ENCODE measurements around the gene ACTR10.

The ACTR10 gene

GRCh38 chr14:58171090-58171489, 28.9 kb upstream of the ACTR10 start:
- Histone ChIP-seq H3K4me2 (peak overlapping the region; percentile 31), H3K79me2 (ENCODE audit: insufficient read depth, low read depth) (no peaks in the 10 kb centered on the region), H3K9ac (peak overlapping the region; percentile 59; the same call in 1 of the 2 replicates), H3K27ac (peak overlapping the region; percentile 72; the same call in 1 of the 2 replicates), H3K4me1 (ENCODE audit: low read depth, poor library complexity, severe bottlenecking) (peaks cover 14% of the 10 kb centered on the region), H3K4me3 (IDR thresholded peaks at IDR 0.05; ENCODE audit: insufficient read depth, low read depth, low read length) (no peak overlapping the region), H3K27me3 (ENCODE audit: insufficient read depth, low read depth) (no peaks in the 10 kb centered on the region), H4K20me1 (ENCODE audit: insufficient read depth) (no peaks in the 10 kb centered on the region), H3K36me3 (ENCODE audit: insufficient read depth) (no peaks in the 10 kb centered on the region), H2AFZ (ENCODE audit: low read depth) (peak overlapping the region; percentile 53)
- no peak for TF ChIP-seq CTCF (conservative IDR thresholded peaks at IDR 0.05; ENCODE audit: low read depth, low read length)

- H4K20me1 ChIP-seq (ENCODE audit: insufficient read depth): no peaks in the 10 kb centered on the region
- H3K4me1 ChIP-seq (ENCODE audit: low read depth, poor library complexity, severe bottlenecking): no peaks in the 10 kb centered on the region
- H3K36me3 ChIP-seq (ENCODE audit: insufficient read depth): no peaks in the 10 kb centered on the region
- H3K27ac ChIP-seq: no peak overlapping the region
- H3K4me3 ChIP-seq (IDR thresholded peaks at IDR 0.05; ENCODE audit: insufficient read depth, low read depth, low read length): no peak overlapping the region
- no peaks in the 10 kb centered on the region for H3K79me2 ChIP-seq (ENCODE audit: insufficient read depth, low read depth)
- no peaks in the 10 kb centered on the region for H3K27me3 ChIP-seq (ENCODE audit: insufficient read depth, low read depth)
- no peak for TF ChIP-seq CTCF (conservative IDR thresholded peaks at IDR 0.05; ENCODE audit: low read depth, low read length)
- H2AFZ ChIP-seq (ENCODE audit: low read depth): no peak overlapping the region
- no peak overlapping the region for H3K9ac ChIP-seq
- no peak overlapping the region for H3K4me2 ChIP-seq
Observed at GRCh38 chr14:58177125-58177524, 22.8 kb upstream of the ACTR10 start.

GRCh38 chr14:58189176-58189575, 10.8 kb upstream of the ACTR10 start:
- H3K9ac ChIP-seq: no peak overlapping the region
- no peaks in the 10 kb centered on the region for H4K20me1 ChIP-seq (ENCODE audit: insufficient read depth)
- no peak overlapping the region for H3K4me3 ChIP-seq (IDR thresholded peaks at IDR 0.05; ENCODE audit: insufficient read depth, low read depth, low read length)
- no peaks in the 10 kb centered on the region for H3K4me1 ChIP-seq (ENCODE audit: low read depth, poor library complexity, severe bottlenecking)
- no peak overlapping the region for H3K27ac ChIP-seq
- H3K4me2 ChIP-seq: no peak overlapping the region
- no peaks in the 10 kb centered on the region for H3K36me3 ChIP-seq (ENCODE audit: insufficient read depth)
- no peaks in the 10 kb centered on the region for H3K79me2 ChIP-seq (ENCODE audit: insufficient read depth, low read depth)
- TF ChIP-seq CTCF (conservative IDR thresholded peaks at IDR 0.05; ENCODE audit: low read depth, low read length): no peak
- no peaks in the 10 kb centered on the region for H3K27me3 ChIP-seq (ENCODE audit: insufficient read depth, low read depth)
- H2AFZ ChIP-seq (ENCODE audit: low read depth): no peak overlapping the region

- H3K4me2 ChIP-seq: no peak overlapping the region
- TF ChIP-seq CTCF (conservative IDR thresholded peaks at IDR 0.05; ENCODE audit: low read depth, low read length): no peak
- H3K79me2 ChIP-seq (ENCODE audit: insufficient read depth, low read depth): no peaks in the 10 kb centered on the region
- no peaks in the 10 kb centered on the region for H4K20me1 ChIP-seq (ENCODE audit: insufficient read depth)
- H3K27me3 ChIP-seq (ENCODE audit: insufficient read depth, low read depth): no peaks in the 10 kb centered on the region
- no peak overlapping the region for H3K9ac ChIP-seq
- no peak overlapping the region for H3K27ac ChIP-seq
- H2AFZ ChIP-seq (ENCODE audit: low read depth): no peak overlapping the region
- no peak overlapping the region for H3K4me3 ChIP-seq (IDR thresholded peaks at IDR 0.05; ENCODE audit: insufficient read depth, low read depth, low read length)
- no peaks in the 10 kb centered on the region for H3K36me3 ChIP-seq (ENCODE audit: insufficient read depth)
- no peaks in the 10 kb centered on the region for H3K4me1 ChIP-seq (ENCODE audit: low read depth, poor library complexity, severe bottlenecking)
Observed at GRCh38 chr14:58191763-58192601, 8.0 kb upstream of the ACTR10 start.
